Midbrain (tissue), 1 donor: ENCODE measurements around the gene GLYAT.
"Not testable (repeated sequence)": the region's sequence is repeated elsewhere in the genome, so short reads cannot be mapped to it uniquely, and the experiment has no call there.

Experiments used
- DNase-seq: peaks from one replicate; lab custom pipeline; 2025; lab: John Stamatoyannopoulos, UW

GLYAT gene

DNA sequence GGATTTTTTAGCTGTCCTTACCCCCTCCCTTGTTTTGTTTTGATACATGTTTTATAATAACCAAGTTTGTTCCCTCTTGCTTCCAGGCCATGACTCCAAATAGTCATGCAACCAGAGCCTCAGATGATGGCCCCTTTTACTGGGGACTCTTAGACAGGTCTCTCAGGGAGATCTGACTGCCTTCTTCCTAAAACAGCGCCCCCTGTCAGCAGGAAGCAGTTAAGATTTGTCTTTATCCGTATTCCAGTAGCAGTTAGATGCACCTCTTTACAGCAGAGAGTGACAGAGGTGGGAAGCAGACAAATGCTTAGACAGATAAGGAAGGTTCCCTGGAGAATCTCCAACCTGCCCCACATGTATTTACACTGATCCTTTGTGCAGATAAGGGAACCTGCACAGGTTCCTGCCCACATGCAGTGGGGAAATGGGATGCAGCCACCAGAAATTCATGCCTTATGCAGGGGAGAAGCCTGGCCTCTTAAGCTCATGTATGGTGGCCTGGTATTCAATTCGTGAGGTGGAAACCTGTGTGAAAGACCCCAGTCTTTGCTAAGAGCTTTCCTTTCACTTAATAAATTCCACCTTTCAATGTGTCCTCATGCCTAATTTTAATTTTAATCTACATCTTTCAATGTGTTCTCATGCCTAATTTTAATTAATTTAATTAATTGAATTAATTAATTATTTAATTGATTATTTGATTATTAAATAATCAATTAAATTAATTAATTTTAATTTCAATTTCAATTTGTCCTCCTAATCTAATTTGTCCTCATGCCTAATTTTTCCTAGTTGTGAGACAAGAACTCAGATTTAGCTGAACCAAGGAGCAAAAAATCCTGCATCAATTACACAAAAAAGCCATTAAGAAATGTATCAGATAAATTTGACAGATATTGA lies 11.5 kb upstream of the GLYAT start:
- no peak for DNase-seq

DNA sequence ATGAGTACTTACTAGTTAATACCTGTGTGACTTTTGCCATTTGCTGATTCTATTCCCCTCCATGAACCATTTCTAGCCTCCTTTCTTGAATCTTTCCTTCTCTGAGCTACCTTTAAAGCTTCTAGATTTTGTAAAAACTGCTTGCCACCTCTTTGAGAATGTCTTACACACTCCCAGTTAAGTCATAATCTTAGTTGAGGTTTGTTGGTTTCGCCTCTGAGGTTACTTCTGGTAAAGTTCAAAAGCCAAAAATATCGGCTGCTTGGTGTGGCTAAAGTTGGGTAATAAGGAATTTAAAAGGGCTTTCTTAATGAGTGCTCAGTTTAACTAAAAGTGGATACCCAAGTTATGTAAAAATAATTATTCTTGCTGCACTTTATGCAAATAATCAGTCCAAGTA lies 10.4 kb upstream of the GLYAT start:
- no peak for DNase-seq

DNA sequence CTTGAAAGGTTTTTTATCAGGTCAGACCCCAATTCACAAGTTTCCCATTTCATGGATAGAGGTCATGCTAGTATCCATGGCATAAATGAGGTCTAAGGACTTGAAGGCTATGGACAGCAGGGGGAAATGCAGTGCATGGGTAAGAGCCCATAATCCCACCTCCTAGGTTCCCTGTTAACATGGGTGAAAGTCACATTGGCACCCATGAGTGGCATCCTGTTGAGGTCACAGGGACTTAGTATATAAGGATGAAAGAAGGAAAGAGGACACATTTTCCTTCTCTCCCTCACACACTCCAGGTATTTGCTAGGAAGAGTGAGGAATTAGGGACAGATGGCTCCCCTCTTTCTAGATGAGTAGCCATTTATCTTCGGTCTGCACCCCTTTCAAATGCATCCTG lies 9.4 kb upstream of the GLYAT start:
- no peak for DNase-seq

DNA sequence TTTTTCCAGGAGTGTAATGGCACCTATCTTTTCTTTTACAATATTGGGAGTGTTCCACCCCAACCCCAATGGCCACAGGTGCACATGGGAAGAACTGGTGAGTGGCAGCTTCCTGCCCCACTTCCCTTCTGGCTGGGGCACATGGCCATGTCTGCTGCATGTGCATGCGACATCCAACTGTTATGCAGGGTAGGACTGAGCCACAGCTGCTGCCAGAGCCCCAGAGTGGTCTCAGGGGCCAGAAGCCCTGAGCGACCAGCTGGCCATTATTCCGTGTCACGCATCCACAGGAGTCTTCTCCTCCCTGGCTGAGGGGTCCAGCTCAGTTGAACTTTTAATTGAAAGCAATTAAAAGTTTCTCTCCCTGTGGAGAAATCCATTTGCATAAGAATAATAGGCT lies 8.7 kb upstream of the GLYAT start:
- DNase-seq = no peak

DNA sequence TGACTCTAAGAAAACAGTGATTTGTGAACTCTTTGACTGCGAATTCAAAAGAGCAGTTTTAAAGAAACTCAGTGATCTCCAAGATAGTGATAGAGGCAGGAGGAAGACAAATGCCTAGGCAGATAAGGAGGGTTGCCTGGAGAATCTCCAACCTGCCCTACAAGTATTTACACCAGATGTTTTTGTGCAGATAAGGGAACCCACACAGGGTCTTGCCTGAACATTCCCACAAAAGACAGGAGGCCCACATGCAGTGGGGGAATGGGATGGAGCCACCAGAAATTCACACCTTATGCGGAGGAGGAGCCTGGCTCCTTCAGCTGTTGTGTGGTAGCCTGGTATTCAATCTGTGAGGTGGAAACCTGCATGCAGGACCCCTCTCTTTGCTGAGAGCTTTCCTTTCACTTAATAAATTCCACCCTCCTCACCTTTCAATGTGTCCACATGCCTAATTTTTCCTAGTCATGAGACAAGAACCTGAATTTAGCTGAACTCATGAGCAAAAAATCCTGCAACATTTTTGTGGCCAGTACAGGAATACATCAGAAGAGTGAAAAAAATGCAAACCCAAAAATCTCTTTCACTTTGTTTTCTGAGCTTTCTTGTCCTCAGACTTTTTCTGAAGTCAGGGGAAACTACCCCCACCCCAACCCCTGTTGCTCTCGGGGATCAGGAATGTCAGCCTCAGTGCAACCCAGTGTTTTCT lies 8.1 kb upstream of the GLYAT start:
- no peak for DNase-seq

DNA sequence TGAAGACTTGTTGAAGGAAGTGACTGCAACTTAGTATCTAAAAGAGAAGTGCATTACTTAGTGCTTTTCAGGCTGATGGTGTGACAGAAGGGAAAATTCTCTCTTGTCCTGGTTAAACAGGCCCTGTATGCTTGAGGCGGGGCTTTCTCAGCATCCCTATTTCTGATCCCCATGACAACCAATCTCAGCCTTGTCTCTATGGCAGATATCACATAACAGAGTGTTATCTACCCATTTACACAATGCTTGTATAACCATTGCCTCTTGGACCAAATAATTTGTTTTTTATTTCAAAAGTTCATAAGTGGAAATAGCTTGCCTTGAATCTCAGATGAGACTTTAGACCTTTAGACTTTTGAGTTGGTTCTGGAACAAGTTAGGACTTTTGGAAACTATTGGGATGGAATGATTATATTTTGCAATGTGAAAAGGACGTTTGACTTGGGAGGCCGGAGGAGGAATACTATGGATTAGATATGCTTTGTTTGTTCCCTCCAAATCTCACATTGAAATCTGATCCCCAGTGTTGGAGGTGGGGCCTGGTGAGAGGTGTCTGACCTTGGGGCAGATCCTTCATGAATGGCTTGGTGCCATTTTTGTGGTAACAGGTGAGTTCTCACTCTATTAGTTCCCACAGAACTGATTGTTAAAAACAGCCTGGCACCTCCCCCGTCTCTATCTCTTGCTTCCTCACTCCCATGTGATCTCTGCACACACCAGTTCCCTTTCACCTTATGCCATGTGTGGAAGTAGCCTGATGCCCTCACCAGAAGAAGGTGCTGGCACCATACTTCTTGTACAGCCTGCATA lies 3.1 kb upstream of the GLYAT start:
- DNase-seq = no peak

DNA sequence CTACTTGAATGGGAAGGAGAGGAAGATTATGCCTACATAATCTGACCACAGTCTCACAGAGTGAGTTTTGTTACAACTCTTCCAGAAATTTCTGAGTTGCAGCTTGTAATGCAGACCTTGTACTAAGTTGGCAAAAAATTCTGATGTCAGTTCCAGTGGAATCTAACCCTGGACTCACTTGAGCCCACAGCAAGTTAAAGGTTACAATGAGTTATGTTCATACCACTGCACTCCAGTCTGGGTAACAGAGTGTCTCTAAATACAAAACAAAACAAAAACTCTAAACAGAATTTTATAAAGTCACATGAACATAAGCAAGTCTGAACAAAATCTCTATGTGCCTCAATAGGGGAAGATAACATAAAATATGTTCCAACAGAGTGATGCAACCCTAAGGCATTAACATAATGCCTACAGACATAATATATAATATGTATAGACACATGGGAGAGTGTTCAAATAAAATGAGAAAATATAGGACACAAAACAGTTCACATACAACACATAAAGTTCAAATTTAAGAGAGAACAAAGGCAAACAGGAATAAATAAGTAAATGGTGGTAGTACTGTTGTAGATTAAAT lies 1.1 kb downstream of the GLYAT start:
- no peak for DNase-seq

DNA sequence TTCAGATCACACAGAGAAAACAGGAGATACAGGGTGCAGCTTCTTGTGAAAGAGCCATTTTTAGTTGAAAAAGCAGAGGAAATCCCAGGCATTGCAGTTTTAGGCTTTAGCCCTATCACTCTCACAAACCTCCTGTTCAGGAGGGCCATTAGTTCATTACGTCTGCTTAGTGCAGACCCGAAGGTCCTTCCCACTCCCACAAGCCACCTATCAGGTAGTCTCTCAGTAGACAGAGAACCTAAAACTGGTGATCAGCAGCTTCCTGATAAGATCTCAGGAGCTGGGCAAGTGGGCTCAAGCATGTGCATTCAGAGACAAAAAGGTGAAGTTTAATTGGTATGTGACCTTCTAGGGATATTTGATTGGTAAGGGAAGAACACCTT lies 4.3 kb downstream of the GLYAT start:
- DNase-seq = no peak

DNA sequence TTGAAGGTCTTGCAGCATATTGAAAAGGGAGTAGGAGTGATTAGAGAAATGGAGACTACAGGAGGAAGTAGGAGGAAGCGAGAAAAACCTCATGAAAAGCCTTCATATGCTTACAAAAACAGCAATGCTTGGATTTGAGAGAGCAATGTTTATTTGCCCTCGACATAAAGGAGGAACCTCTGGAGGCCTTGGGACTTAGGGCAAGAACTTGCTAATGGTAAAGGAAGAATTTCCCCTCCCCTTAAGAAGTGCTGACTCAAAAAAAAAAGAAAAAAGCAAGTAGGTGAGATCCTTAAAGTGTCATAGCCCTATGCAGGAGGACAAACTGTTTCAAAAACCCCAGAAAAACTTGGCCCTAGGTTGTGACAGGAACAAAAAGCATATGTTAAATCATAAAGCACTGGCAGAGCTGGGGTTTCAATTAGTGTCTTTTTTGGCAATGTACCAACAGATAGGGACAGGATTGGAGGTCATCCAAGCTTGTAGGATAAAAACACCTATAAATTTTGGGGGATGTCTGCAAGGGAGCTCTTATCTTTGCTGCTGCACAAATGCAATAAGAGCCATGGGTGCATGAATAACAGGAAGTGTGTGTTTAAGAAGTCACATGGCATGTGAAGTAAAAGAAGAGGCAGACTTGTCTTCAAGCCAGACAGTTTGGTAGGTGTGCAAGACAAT lies 4.9 kb downstream of the GLYAT start:
- DNase-seq = no peak

DNA sequence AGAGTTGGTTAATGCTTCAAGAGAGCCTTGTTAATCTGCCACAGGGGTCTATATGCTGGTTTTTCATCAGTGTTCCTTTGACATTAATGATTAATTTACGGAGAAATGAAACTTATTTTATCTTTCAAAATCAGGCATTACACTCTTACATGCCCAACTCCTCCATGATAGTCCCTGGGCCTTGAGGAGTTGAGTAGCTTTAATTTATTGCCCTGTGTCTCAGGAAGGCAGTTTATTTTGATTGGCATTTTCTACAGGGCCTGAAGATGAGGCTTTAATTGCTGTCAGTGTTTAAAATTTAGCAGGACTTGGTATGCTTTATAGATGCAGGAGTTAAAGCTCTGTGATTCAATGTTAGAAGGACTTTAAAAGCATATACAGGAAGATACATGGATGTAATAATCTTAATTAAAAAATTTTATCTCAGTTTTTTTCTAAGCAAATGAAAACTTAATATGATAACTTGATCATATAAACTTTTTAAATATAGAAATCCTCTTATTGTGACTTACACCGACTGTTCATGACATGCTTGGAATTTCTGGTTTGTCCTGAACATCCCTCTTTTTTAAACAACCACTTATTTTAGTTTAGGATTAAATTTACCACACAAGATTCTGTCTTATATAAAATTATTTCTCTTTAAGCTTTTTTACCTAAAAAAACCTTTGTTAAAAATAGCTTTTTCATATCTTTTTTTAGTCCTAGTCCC lies 12.2 kb downstream of the GLYAT start:
- DNase-seq = no peak

DNA sequence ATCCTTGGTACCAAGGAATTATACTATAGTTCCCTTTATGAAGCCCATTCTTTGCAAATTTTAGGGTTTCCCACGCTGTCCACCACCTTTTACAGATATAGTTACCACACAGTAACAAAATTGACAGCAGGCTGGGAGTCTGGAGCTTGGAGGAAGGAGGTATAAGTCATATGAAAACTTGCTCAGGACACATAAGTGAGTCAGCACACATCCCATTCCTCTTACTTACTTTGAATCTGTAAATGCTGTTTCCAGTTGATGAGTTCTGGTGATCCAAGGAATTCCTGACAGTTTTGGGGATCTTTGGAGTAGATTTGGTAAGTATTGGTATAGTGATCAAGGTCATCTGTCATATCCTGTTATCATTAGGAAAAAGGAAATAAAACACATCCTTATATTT lies 19.2 kb downstream of the GLYAT start:
- DNase-seq = no peak

DNA sequence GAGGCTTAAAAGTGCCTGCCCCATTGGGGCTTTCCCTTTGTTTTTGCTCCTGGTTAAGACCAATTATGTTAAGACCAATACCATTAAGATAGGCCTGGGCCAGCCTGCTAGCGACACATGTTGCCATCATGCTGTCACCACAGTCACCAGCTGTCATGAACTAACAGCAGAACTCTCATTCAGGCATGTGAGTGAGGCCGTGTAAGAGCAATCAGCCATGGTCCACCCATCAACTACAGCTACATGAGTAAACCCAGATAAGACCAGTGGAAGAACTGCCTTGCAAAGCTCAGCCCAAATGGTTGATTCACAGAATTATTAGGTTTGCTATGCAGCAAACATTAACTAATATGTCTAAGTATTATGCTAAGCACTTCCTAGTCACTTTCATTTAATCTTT lies 19.9 kb downstream of the GLYAT start:
- no peak for DNase-seq

DNA sequence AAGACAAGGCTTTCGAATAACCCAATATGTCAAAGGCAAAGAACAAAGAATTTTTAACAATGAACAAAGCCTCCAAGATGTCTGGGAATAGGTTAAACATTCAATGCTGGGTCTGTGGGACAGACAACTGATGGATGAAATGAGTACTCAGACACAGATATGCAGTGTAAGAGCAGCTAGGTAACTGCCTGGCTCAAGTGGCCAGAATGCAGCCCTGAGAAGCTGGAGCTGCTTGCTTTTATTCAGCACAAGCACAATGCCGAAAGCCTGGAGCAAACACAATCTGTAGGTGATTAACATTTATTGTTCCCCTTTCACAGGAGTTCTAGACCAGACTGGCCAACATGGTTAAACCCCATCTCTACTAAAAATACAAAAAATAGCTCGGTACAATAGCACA lies 24.0 kb downstream of the GLYAT start:
- no peak for DNase-seq

DNA sequence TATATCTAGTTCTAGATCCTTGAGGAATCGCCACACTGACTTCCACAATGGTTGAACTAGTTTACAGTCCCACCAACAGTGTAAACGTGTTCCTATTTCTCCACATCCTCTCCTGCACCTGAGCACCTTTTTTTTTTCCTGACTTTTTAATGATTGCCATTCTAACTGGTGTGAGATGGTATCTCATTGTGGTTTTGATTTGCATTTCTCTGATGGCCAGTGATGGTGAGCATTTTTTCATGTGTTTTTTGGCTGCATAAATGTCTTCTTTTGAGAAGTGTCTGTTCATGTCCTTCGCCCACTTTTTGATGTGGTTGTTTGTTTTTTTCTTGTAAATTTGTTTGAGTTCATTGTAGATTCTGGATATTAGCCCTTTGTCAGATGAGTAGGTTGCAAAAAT lies 34.9 kb downstream of the GLYAT start:
- not testable (repeated sequence) for DNase-seq

DNA sequence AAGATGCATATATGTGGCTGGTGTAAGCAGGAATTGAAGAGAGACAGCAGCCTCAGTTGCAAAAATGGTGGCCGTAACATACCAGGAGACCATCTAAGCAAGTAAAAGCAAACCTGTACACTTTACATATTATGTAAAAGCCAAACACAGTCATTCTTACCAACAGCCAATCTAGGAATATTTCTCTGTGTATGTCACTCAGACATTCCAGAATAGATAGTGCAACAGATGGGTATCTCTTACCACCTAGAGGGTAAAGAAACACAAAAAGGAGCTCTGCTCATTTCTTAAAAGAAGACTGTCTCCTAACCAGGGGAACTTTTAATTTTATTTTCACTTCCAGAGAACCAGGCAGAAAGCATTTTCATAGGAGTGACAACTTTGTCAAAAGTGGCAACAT lies 38.7 kb downstream of the GLYAT start:
- DNase-seq = no peak

DNA sequence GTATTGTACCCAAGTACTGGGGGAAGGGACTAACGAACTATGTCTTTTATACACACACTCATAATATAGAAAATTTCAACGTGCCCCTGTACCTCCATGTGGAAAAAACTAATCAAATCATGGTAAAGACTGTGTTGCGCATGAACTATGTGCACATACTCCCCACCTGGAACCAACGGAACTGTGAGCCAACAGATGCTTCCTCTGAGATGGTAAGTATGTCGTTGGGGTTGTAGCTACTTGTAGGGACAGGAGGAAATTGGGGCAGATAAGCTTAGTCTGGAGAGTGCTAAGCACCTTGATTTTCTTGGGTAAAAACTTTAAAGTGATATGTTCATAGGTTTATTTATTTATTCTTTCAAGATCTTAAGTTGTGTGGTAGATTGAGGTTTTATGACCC lies 40.1 kb downstream of the GLYAT start:
- DNase-seq = no peak

DNA sequence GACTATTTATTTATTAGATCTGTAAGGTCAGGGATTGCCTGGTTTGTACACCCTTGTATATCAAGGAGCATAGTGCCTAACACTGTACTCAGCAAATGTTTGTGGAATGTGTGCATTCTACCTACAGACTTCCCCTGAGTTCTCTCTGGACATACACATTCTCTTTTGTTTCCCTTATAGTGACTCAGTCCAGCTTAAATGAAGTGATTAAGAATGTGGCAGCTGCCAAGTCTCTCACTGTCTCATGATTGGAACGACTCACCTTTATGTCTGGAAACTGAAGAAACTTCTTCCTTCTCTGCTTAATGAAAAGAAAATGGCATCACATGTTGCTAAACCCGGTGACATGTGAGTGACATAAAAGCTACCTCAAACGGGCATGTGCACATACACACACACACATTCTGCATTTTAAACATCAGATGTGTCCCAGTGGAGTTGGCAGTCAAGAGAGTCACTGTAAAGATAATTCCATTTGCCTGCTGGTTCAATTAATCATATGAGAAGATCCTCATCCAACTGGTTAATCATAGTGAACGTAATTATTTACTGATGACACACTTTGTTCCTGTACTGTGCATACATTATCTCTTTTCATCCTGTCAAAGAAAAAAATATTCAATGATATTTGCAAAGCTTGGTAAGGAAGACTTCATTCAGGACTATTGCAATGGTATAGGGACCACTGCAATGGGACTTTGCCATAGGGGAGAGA lies 42.8 kb downstream of the GLYAT start:
- DNase-seq = no peak

DNA sequence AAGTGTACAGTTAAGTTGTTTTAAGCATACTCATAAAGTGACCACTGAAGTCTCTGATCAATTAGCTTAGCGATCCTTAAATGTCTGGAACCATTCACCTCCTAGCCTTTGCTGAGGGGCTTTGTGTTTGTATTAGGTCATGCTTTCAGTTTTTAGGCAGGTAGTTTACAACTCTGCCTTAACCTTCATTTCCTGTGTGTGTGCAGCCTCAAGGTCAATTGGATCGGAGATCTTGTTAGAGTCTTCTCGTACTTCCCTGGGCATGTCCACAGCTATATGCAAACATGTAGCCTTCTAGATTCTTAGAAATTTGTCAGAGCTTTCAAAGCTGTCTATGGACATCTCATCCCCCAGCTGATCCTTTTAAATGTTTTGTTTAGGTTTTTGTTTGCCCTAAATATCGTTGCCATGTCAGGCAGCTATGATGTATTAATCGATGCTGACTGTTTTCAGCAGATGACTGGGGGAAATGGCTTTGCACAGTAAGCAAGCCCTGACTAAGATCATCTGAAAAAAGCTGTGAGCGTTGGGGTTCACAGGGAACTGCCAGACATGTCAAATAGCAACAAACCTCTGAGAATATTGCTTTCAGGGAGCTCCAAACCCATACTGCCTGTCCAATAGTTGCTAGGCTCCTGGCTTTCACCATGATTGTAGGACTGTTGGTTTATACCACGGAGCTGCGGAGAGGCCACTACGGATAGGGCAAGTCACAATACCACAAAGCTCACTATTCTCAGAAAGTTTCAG lies 45.6 kb downstream of the GLYAT start:
- DNase-seq = no peak

DNA sequence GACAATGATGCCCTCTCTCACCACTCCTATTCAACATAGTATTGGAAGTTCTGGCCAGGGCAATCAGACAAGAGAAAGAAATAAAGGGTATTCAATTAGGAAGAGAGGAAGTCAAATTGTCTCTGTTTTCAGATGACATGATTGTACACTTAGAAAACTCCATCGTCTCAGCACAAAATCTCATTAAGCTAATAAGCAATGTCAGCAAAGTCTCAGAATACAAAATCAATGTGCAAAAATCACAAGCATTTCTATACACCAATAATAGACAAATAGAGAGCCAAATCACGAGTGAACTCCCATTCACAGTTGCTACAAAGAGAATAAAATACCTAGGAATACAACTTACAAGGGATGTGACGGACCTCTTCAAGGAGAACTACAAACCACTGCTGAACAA lies 49.1 kb downstream of the GLYAT start:
- DNase-seq = not testable (repeated sequence)

DNA sequence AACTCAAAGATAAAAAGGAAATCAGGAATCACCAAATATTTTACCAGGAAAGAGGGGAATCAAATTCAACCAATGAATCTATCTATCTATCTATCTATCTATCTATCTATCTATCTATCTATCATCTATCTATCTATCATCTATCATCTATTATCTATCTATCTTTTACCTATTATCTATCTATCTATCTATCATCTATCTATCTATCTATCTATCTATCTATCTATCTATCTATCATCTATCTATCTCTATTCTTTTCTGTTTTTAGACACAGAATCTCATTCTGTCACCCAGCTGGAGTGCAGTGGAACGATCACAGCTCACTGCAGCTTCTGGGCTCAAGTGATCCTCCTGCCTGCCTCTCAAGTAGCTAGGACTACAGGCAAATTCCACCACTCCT lies 54.2 kb downstream of the GLYAT start:
- DNase-seq = not testable (repeated sequence)
